Heart left ventricle (tissue), 13 donors: ENCODE results near the gene KCNQ4.

Source experiments
- POLR2A ChIP-seq, 2 donors: fragments of 450-650 bp; IDR thresholded peaks; one replicate each; pipeline ENCODE4 v1.6.1; 2017; ENCODE audit warnings: antibody characterized with exemption in 2 of 2, mild to moderate bottlenecking in 2 of 2, moderate library complexity in 2 of 2
- TF ChIP-seq, protein P1 (sequence below), 12 donors: fragments of 200-600 bp; sonication (generic) in 4 of 12; IDR thresholded peaks; one replicate each; pipeline versions ENCODE4 v1.5.0 to v1.8.0; 2018 to 2022; ENCODE audit warnings: antibody characterized with exemption in 12 of 12, mild to moderate bottlenecking in 5 of 12
- donor health status: ischemic (EF 13 %, LVEDD 7.1; RV severe dilation, severe dysfunction).
- donor health status: DM: no; HTN: yes; CAD: no.
- donor health status: DM: no; HTN: no; CAD: no.
- donor health status: ischemic (EF 25% LVEDD 6.9; RV normal size, moderate dysfunction).
- donor health status: ischemic (EF 25% LVEDD 5.7; RV mildly dilated, moderate dysfunction).
- donor health status: ischemic (EF 35%, LVEDD 5.7; RV mildly dilated, moderate dysfunction).
- donor health status: nonischemic (EF 11% LVEDD 7.7; RV severe dilation, severe dysfunction).
- donor health status: DM: yes; HTN: yes; CAD: no.
- donor health status: PGD.
- donor health status: ischemic (EF 29% LVEDD 5.4; RV normal size, mild dysfunction).
- donor health status: nonischemic (EF 23%, LVEDD 6.1; RV moderate dilation, normal function).

GRCh38 chr1:40806240-40806639 is 22.7 kb downstream of the KCNQ4 start:
- TF ChIP-seq, protein P1, sequence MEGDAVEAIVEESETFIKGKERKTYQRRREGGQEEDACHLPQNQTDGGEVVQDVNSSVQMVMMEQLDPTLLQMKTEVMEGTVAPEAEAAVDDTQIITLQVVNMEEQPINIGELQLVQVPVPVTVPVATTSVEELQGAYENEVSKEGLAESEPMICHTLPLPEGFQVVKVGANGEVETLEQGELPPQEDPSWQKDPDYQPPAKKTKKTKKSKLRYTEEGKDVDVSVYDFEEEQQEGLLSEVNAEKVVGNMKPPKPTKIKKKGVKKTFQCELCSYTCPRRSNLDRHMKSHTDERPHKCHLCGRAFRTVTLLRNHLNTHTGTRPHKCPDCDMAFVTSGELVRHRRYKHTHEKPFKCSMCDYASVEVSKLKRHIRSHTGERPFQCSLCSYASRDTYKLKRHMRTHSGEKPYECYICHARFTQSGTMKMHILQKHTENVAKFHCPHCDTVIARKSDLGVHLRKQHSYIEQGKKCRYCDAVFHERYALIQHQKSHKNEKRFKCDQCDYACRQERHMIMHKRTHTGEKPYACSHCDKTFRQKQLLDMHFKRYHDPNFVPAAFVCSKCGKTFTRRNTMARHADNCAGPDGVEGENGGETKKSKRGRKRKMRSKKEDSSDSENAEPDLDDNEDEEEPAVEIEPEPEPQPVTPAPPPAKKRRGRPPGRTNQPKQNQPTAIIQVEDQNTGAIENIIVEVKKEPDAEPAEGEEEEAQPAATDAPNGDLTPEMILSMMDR (IDR thresholded peaks at IDR 0.05) = no peak
- no peak for TF ChIP-seq POLR2A (IDR thresholded peaks at IDR 0.05)
